Large intestine (tissue), 3 donors: ENCODE results near the gene CEP83. TPM values are rescaled to one million over a fixed set of nuclear protein-coding genes. Genes with fewer than 3 reads are reported as not detected.

ENCODE experiments used
- DNase-seq, 2 donors: peaks; one replicate each; pipeline versions ENCODE4 v3.0.0 to v3.0.0-alpha.2; 2013
- H3K27ac ChIP-seq: one replicate; pipeline ENCODE4 v1.5.1; 2013; ENCODE audit warnings: low read length
- H3K27me3 ChIP-seq: 2 replicates; pipeline ENCODE4 v1.6.1; 2013; ENCODE audit warnings: low read length; ENCODE audit not compliant: control insufficient read depth, insufficient read depth
- H3K36me3 ChIP-seq: 2 replicates; pipeline ENCODE4 v1.6.1; 2013; ENCODE audit warnings: low read length; ENCODE audit not compliant: control insufficient read depth, insufficient read depth
- H3K4me1 ChIP-seq: one replicate; pipeline ENCODE4 v1.6.1; 2013; ENCODE audit warnings: low read length; ENCODE audit not compliant: control insufficient read depth, insufficient read depth
- H3K4me3 ChIP-seq: one replicate; pipeline ENCODE4 v1.5.1; 2013; ENCODE audit warnings: low read length
- H3K9me3 ChIP-seq: one replicate; pipeline ENCODE4 v1.6.1; 2013; ENCODE audit warnings: mild to moderate bottlenecking, low read depth, low read length, moderate library complexity; ENCODE audit not compliant: control insufficient read depth
- WGBS: methylation state at CpG from one replicate; pipeline ENCODE4 v1.1.5; 2013; ENCODE audit warnings: low lambda C conversion rate; ENCODE audit not compliant: insufficient coverage; 5-methylcytosine and 5-hydroxymethylcytosine counted together
- polyA plus RNA-seq: library from polyadenylated mRNA; unstranded; fragments of 120-200 nt; gene quantifications from one replicate; pipeline ENCODE4 v1.2.1, GENCODE V29; 2013

CEP83 gene
- polyA plus RNA-seq, 1 donor, result 20.3 TPM

DNA sequence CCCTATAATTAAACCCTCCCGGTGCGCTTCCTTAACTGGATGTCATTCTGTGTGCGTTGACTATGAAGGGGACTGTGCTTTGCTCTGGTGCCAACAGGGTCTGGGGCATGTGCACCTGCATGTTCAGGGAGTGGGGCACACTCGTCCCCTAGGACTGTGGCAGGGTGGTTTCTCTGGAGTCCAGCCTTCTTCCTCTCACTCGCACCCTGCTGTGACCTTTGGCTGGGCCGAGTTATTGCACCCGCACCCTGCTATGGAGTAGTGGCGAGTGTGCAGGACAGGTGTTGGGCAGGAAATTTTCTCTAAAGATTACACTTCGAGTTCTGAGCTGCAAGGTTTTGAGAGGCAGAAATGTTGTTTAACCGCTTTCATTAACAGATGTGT is 172.4 kb downstream of the CEP83 start:
- Histone ChIP-seq H3K4me1 (no peaks in the 10 kb centered on the region), H3K27ac (no peak overlapping the region), H3K36me3 (peaks cover 28% of the 10 kb centered on the region), H3K27me3 (no peaks in the 10 kb centered on the region), H3K4me3 (no peak overlapping the region), H3K9me3 (no peaks in the 10 kb centered on the region)
- no peak for DNase-seq
- WGBS, result no CpG with 5 or more reads among the region's 10 CpGs

DNA sequence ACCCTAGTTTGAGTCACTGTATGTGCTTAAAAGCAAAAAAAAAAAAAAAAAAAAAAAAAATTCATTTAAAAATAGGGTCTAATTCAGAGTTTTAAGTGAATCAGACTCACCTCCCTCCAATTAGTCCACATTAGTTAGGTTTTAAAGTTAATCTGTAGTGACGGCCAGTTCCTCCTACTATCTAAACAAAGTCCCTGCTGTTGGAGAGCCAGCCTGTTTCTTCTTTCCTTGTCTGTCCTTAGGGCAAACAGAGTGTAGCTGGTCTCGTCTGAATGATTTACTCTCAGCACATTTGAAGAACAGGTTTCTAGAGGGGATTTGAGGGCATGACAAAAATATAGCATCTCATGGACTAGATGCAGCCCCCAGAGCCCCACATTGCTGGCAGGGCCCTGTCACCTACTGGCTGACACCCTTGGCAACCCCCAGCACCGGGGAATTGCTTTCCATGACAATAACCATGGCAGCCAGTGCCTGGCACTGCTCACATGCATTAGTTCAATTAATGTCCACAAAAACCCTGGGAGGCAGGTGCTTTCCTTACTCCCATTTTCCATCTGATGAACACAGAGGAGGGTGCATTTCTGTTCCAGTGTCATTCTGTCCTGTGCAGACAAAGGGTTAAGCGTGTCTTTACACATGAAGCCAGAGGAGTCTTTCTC is 173.0 kb downstream of the CEP83 start:
- Histone ChIP-seq H3K4me3 (no peak overlapping the region), H3K36me3 (peaks cover 30% of the 10 kb centered on the region), H3K27me3 (no peaks in the 10 kb centered on the region), H3K27ac (no peak overlapping the region), H3K9me3 (no peaks in the 10 kb centered on the region), H3K4me1 (no peaks in the 10 kb centered on the region)
- no peak for DNase-seq
- WGBS, result no CpG with 5 or more reads among the region's 4 CpGs

DNA sequence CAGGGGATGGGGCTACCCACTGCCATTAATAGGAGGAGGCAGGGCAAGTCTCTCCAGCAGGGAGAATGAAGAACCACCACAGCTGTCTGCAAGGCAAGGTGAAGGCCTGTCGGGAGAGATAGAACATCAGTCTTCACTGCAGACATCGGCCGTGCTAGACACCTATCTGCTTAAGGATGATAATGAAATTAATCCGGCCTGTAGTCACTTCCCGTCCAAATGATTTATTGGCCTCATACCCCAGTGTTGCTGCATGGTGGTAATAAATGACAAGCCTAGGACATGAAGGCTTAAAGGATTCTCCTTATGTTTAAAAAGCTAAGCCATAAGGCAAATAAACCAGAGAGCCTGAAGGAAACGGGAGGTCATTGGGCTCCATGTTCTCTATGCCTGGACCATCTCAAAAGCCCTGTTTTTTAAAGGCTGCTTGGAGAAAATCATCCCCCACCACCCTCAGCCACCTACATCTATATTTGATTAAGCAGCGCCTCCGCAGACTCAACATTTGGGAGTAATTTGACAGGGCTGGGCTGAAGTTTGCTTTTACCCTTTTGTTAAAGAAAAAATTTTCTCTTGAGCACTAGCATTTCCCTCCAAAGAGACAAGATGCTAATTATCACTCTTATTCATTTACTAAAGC is 173.6 kb downstream of the CEP83 start:
- WGBS, result no CpG with 5 or more reads among the region's 8 CpGs

DNA sequence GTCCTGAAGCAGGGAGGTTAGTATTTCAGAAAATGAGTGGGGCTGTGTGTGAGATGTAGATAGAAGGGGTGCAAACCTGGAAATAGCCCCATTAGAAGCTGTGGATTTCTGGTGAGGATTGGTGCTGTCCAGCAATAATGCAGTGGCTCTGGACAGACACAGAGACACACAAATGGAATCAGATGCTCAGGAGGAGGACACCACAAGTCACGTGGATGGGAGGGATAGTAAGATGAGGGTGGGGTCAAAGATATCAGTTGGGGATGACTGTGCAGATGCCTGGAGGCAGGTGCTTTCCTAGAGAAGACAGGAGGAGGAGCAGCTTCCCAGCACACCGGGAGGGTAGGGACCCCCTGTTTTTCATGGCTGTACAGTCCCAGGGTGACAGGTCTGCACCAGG is 174.8 kb downstream of the CEP83 start:
- no peak overlapping the region for H3K4me3 ChIP-seq
- no peaks in the 10 kb centered on the region for H3K4me1 ChIP-seq
- no peak overlapping the region for H3K27ac ChIP-seq
- peaks cover 40% of the 10 kb centered on the region for H3K36me3 ChIP-seq
- H3K27me3 ChIP-seq, result no peaks in the 10 kb centered on the region
- DNase-seq, result no peak
- H3K9me3 ChIP-seq, result no peaks in the 10 kb centered on the region
- WGBS, result no CpG with 5 or more reads among the region's 2 CpGs

More for the DNA sequence above, 173.6 kb downstream of the CEP83 start:
- no peaks in the 10 kb centered on the region for H3K4me1 ChIP-seq
- no peak overlapping the region for H3K4me3 ChIP-seq
- peaks cover 34% of the 10 kb centered on the region for H3K36me3 ChIP-seq
- H3K27me3 ChIP-seq, result no peaks in the 10 kb centered on the region
- H3K27ac ChIP-seq, result no peak overlapping the region
- no peak for DNase-seq
- no peaks in the 10 kb centered on the region for H3K9me3 ChIP-seq

DNA sequence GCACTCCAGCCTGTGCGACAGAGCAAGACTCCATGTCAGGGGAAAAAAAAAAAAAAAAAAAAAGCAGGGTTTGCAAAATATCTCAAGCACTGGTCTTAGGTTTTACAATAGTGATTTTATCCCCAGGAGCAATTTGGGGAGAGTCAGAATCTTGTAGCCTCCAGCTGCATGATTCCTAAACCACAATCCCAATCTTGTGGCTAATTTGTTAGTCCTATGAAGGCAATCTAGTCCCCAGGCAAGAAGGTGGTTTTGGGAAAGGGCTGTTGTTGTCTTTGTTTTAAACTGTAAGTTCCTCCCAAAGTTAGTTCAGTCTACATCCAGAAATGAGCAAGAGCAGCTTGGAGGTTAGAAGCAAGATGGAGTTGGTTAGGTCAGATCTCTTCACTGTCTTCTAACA is 175.6 kb downstream of the CEP83 start:
- H3K4me1 ChIP-seq, result no peaks in the 10 kb centered on the region
- no peaks in the 10 kb centered on the region for H3K27me3 ChIP-seq
- DNase-seq, result no peak
- no peak overlapping the region for H3K27ac ChIP-seq
- H3K4me3 ChIP-seq, result no peak overlapping the region
- WGBS, result no CpG with 5 or more reads among the region's 1 CpG
- H3K36me3 ChIP-seq, result peaks cover 40% of the 10 kb centered on the region
- H3K9me3 ChIP-seq, result no peaks in the 10 kb centered on the region

DNA sequence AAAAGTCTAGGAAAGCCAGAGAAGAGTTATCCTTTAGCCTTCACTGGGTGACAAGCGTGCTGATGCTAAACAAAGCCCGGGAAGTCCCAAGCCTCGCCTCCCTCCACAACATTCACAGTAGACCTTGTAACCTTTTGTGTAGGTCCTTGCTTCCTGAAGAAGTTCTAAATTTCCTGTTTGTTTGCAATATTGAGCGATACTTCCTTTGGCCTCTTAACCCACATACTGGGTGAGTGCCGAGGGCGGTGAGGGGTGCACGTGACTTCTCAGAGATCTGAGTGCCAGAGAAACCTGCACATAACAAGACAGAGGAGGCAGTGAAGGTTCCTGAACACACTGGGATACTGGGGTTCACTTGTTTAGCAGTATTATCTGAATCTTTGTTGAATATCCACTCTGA is 177.0 kb downstream of the CEP83 start:
- peaks cover 34% of the 10 kb centered on the region for H3K36me3 ChIP-seq

DNA sequence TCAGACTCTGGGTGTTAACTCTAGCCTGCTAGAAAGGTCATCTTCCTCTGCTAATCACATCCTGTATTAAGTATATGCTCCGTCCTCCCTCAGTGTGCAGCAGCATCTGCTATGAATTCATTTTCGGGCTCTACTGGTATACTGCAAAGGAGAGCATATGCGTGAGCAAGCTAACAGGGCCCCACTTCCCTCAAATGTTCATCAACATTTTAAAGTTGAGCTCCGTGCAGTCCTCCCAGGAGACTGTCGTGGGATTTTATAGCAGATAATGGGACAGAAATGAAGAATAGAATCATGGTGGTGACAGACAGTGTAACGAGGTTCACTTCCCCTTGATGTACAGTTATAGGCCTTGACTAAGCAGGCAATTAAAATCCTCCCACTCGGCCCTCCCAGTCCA is 179.6 kb downstream of the CEP83 start:
- Histone ChIP-seq H3K27me3 (no peaks in the 10 kb centered on the region), H3K9me3 (no peaks in the 10 kb centered on the region), H3K4me3 (no peak overlapping the region), H3K27ac (no peak overlapping the region), H3K4me1 (no peaks in the 10 kb centered on the region), H3K36me3 (peaks cover 36% of the 10 kb centered on the region)
- DNase-seq, result no peak
- 100% methylated on average over 1 of the region's 7 CpGs for WGBS

More for the DNA sequence above, 177.0 kb downstream of the CEP83 start:
- Histone ChIP-seq H3K27ac (no peak overlapping the region), H3K4me1 (no peaks in the 10 kb centered on the region), H3K9me3 (no peaks in the 10 kb centered on the region), H3K4me3 (no peak overlapping the region), H3K27me3 (no peaks in the 10 kb centered on the region)
- no peak for DNase-seq
- WGBS, result no CpG with 5 or more reads among the region's 7 CpGs

DNA sequence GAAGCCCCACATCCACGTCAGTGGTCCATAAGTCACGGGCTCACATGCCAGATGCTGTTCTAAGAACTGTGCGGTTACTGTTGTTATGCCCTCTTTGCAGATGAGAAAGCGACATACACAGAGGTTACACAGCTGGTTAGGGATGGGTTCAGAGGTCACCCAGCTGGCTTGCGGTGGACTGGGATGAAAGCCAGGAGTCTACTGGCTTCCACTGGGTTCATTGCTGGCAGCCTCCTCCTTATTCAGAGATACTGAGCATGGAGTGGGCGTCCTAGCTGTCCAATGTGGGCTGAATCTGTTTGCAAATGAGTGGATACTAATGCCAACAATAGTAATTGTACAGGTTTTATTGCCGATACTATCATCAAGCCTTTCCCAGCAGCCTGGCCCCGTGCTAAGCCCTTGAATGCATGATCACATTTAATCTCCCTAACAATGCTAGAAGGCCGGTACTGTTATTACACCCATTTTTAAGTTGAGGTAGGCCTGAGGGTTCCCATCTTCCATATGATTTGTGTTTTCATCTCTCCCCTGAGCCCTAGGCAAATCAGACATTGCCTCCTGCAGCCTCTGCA is 182.2 kb downstream of the CEP83 start:
- no peak for DNase-seq
- Histone ChIP-seq H3K27me3 (no peaks in the 10 kb centered on the region), H3K9me3 (no peaks in the 10 kb centered on the region), H3K4me1 (no peaks in the 10 kb centered on the region), H3K27ac (no peak overlapping the region), H3K4me3 (no peak overlapping the region), H3K36me3 (peaks cover 25% of the 10 kb centered on the region)
- WGBS, result no CpG with 5 or more reads among the region's 9 CpGs

DNA sequence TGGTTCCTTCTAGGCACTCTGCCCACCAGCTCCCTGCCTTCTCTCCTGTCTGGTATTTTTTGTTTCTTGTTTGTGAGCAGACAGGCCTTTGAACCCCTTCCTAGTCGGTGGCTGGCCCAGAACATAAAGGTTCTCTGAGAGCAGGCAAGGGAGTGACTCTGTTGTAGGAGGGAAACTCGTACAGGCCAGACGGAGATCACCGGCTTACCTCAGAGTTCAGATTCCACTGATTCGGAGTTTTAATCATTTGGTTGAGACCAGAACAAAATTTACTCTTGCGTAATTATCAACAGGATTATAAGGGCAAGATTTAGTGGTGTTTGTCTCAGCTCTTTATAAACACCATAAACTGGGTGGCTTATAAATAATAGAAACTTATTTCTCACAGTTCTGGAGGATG is 182.9 kb downstream of the CEP83 start:
- DNase-seq, result no peak
- peaks cover 22% of the 10 kb centered on the region for H3K36me3 ChIP-seq
- WGBS, result no CpG with 5 or more reads among the region's 6 CpGs

DNA sequence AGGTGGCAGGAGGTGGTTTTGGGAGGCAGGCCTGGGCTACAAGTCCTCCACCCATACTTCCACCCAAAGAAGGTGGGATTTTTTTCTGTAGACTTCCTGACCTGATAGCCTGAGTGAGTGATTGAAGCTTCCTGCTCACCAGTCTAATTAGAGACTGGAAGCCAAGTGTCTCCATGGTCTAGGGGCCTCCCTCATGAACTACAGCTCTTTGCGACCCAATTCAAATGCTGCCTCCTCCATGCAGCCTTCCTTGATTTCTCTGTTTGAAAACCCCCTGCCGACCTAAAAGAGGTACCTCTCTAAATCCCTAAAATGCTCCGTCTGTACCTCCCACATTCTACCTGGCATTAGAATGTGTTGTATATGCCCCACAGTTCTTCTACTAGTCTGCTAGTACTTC is 186.4 kb downstream of the CEP83 start:
- Histone ChIP-seq H3K4me3 (no peak overlapping the region), H3K9me3 (no peaks in the 10 kb centered on the region), H3K27ac (no peak overlapping the region), H3K4me1 (no peaks in the 10 kb centered on the region), H3K36me3 (peaks cover 10% of the 10 kb centered on the region), H3K27me3 (no peaks in the 10 kb centered on the region)
- no peak for DNase-seq
- WGBS, result no CpG with 5 or more reads among the region's 3 CpGs

More for the DNA sequence above, 182.9 kb downstream of the CEP83 start:
- no peaks in the 10 kb centered on the region for H3K4me1 ChIP-seq
- H3K4me3 ChIP-seq, result no peak overlapping the region
- H3K27me3 ChIP-seq, result no peaks in the 10 kb centered on the region
- H3K27ac ChIP-seq, result no peak overlapping the region
- no peaks in the 10 kb centered on the region for H3K9me3 ChIP-seq
